ENCODE results near the gene ATF2. TPM values are rescaled to one million over a fixed set of nuclear protein-coding genes. Genes with fewer than 3 reads are reported as not detected.

ATF2 gene
- total and polyA plus RNA-seq, 9 of the 15 experiments (the other 6 are each of a cell fraction or from before 2014, with no cell fraction given): 24.2 to 111 (median 45.9) TPM

DNA sequence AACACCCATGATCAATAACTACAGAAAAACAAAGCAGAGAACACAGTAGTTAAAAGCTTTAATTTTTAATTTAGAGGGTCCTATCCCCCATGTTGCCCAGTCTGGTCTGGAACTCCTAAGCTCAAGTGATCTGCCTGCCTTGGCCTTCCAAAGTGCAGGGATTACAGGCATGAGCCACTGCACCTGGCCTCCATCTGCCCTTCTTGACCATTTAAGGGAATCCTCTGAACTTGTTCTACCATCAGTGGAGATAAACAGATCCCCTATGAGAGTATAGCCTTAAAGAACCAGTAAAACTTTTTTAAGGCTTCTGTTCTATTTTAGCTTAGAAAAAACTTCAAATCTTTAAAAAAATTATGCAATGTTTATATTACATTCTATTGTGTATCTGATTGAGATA, 27.0 kb upstream of the ATF2 start:
- Histone ChIP-seq H3K4me2 (ENCODE audit: insufficient read depth, low read length) (no peak overlapping the region), H3K27ac (ENCODE audit: extremely low read depth, low read depth, low read length) (no peak overlapping the region), H3K9ac (ENCODE audit: insufficient read depth in 1 of 2, low read depth in 2 of 2, low read length in 2 of 2) (no peak overlapping the region), H3K36me3 (ENCODE audit: control insufficient read depth, insufficient read depth, low read length) (no peaks in the 10 kb centered on the region), H3K79me2 (ENCODE audit: control insufficient read depth, insufficient read depth, low read length) (no peaks in the 10 kb centered on the region), H3K9me3 (replicated peaks; ENCODE audit: control insufficient read depth, insufficient read depth, low read depth, low read length) (no peaks in the 10 kb centered on the region), H3K27me3 (ENCODE audit: control insufficient read depth in 2 of 2, insufficient read depth in 2 of 2, low read length in 2 of 2) (peaks cover 10 to 16% of the 10 kb centered on the region in 2 experiments), H3K9me1 (ENCODE audit: control insufficient read depth, insufficient read depth, low read length) (no peaks in the 10 kb centered on the region), H3K4me3 (no peak overlapping the region), H2AFZ (ENCODE audit: low read depth, low read length) (no peak overlapping the region), H3K4me1 (replicated peaks in 1 of 2; ENCODE audit: control insufficient read depth in 2 of 2, insufficient read depth in 2 of 2, low read length in 2 of 2) (no peaks in the 10 kb centered on the region), H4K20me1 (replicated peaks; ENCODE audit: control insufficient read depth, insufficient read depth, low read length) (no peaks in the 10 kb centered on the region)
- TF ChIP-seq SRF (CRISPR knock-in tag; IDR thresholded peaks at IDR 0.05) (peak in 1 of 2 experiments; percentile 68; a peak in 1 of 4 replicates), SAFB (IDR thresholded peaks at IDR 0.05; ENCODE audit: borderline replicate concordance, low read depth, low read length) (no peak), TFAM (CRISPR knock-in tag; conservative IDR thresholded peaks at IDR 0.05) (no peak)
- intact Hi-C loops (cut with micrococcal nuclease) (no loop called here), in situ Hi-C loops (cut with MboI) (no loop called here)
- FAIRE-seq (no peak), DNase-seq (ENCODE audit: extremely low read depth in 1 of 4, low spot score in 3 of 4) (no peak), ATAC-seq (no peak)
- CTCF ChIA-PET (ENCODE audit: low intra/inter-chr PET ratio): no interaction called here
- POLR2A ChIA-PET: interaction anchor here (1.1 kb wide), 1 partner anchor 27 kb away, joined by 3 read pairs; the partner anchor contains the start of gene ATF2
- no TSS peak for BruUV-seq (replicated peaks)

DNA sequence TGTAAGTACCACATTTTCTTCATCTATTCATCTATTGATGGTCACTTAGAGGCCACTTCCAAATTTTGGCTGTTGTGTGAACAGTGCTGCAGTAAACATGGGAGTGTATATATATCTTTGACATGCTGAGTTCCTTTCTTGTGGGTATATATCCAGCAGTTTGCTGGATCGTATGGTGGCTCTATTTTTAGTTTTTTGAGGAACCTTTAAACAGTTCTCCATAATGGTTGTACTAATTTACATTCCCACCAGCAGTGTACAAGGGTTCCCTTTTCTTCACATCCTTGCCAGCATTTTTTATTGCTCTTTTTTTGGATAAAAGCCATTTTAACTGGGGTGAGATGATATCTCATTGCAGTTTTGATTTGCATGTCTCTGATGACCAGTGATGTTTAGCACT, 20.8 kb upstream of the ATF2 start:
- Histone ChIP-seq H3K9me1 (ENCODE audit: control insufficient read depth, insufficient read depth, low read length) (no peaks in the 10 kb centered on the region), H2AFZ (ENCODE audit: low read depth, low read length) (no peak overlapping the region), H3K9ac (ENCODE audit: insufficient read depth in 1 of 2, low read depth in 2 of 2, low read length in 2 of 2) (no peak overlapping the region), H4K20me1 (replicated peaks; ENCODE audit: control insufficient read depth, insufficient read depth, low read length) (no peaks in the 10 kb centered on the region), H3K4me2 (ENCODE audit: insufficient read depth, low read length) (no peak overlapping the region), H3K27ac (ENCODE audit: extremely low read depth, low read depth, low read length) (no peak overlapping the region), H3K4me1 (replicated peaks in 1 of 2; ENCODE audit: control insufficient read depth in 2 of 2, insufficient read depth in 2 of 2, low read length in 2 of 2) (no peaks in the 10 kb centered on the region), H3K79me2 (ENCODE audit: control insufficient read depth, insufficient read depth, low read length) (no peaks in the 10 kb centered on the region), H3K36me3 (ENCODE audit: control insufficient read depth, insufficient read depth, low read length) (no peaks in the 10 kb centered on the region), H3K9me3 (replicated peaks; ENCODE audit: control insufficient read depth, insufficient read depth, low read depth, low read length) (no peaks in the 10 kb centered on the region), H3K4me3 (no peak overlapping the region), H3K27me3 (ENCODE audit: control insufficient read depth in 2 of 2, insufficient read depth in 2 of 2, low read length in 2 of 2) (no peaks in the 10 kb centered on the region)
- WGBS (ENCODE audit: insufficient coverage, low coverage, missing lambda C conversion rate): 5% methylated on average over 1 of the region's 1 CpG
- ATAC-seq (no peak), FAIRE-seq (no peak), DNase-seq (ENCODE audit: extremely low read depth in 1 of 4, low spot score in 3 of 4) (no peak)
- CTCF ChIA-PET (ENCODE audit: low intra/inter-chr PET ratio): no interaction called here
- TF ChIP-seq, protein P1, sequence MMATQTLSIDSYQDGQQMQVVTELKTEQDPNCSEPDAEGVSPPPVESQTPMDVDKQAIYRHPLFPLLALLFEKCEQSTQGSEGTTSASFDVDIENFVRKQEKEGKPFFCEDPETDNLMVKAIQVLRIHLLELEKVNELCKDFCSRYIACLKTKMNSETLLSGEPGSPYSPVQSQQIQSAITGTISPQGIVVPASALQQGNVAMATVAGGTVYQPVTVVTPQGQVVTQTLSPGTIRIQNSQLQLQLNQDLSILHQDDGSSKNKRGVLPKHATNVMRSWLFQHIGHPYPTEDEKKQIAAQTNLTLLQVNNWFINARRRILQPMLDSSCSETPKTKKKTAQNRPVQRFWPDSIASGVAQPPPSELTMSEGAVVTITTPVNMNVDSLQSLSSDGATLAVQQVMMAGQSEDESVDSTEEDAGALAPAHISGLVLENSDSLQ (IDR thresholded peaks at IDR 0.05): no peak
- TF ChIP-seq ZBTB8A (IDR thresholded peaks at IDR 0.05; ENCODE audit: partially characterized antibody) (no peak), MTA2 (IDR thresholded peaks at IDR 0.05; ENCODE audit: low read depth) (no peak), ZNF436 (CRISPR knock-in tag; IDR thresholded peaks at IDR 0.05) (no peak), HNRNPLL (IDR thresholded peaks at IDR 0.05; ENCODE audit: low read depth, low read length, poor library complexity, severe bottlenecking) (no peak)
- in situ Hi-C loops (cut with MboI) (no loop called here), intact Hi-C loops (cut with micrococcal nuclease) (no loop called here)
- POLR2A ChIA-PET: no interaction called here
- BruUV-seq (replicated peaks): no TSS peak
